ENCODE results near the gene QSER1.

DNA sequence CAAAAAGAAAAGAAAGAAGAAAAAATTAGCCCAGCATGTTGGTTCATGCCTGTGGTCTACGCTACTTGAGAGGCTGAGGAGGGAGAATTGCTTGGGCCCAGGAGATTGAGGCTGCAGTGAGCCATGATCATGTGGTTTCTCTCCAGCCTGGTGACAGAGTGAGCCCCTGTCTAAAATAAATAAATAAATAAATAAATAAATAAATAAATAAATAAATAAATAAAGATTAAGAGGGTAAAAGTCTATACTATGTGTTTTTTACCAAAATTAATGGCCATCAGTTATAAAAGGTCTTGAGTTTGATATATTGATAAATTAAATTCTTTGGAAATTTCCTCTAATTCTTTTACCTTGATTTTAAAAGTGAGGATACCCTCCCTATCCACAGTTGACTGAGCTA is 97.9 kb downstream of the QSER1 start:
- TF ChIP-seq EP300 (IDR thresholded peaks at IDR 0.05): no peak
- TF ChIP-seq, protein P1, sequence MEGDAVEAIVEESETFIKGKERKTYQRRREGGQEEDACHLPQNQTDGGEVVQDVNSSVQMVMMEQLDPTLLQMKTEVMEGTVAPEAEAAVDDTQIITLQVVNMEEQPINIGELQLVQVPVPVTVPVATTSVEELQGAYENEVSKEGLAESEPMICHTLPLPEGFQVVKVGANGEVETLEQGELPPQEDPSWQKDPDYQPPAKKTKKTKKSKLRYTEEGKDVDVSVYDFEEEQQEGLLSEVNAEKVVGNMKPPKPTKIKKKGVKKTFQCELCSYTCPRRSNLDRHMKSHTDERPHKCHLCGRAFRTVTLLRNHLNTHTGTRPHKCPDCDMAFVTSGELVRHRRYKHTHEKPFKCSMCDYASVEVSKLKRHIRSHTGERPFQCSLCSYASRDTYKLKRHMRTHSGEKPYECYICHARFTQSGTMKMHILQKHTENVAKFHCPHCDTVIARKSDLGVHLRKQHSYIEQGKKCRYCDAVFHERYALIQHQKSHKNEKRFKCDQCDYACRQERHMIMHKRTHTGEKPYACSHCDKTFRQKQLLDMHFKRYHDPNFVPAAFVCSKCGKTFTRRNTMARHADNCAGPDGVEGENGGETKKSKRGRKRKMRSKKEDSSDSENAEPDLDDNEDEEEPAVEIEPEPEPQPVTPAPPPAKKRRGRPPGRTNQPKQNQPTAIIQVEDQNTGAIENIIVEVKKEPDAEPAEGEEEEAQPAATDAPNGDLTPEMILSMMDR (IDR thresholded peaks at IDR 0.05): no peak

Measured in sigmoid colon (tissue), 4 donors.